GM08714 (cell line): Measurements from ENCODE around the gene CIAO2A.
"Not testable (repeated sequence)": the region's sequence is repeated elsewhere in the genome, so short reads cannot be mapped to it uniquely, and the experiment has no call there.

Experiments used
- H3K4me3 ChIP-seq: fragments of 200-500 bp; sonication (Bioruptor generic); 2 replicates; pipeline ENCODE4 v1.5.1; 2014; ENCODE audit warnings: mild to moderate bottlenecking, low read length, inconsistent platforms
- ZNF274 ChIP-seq: IDR thresholded peaks from 2 replicates; pipeline ENCODE4 v1.6.1; 2012; ENCODE audit warnings: mild to moderate bottlenecking, low read depth, low read length

The CIAO2A gene

DNA sequence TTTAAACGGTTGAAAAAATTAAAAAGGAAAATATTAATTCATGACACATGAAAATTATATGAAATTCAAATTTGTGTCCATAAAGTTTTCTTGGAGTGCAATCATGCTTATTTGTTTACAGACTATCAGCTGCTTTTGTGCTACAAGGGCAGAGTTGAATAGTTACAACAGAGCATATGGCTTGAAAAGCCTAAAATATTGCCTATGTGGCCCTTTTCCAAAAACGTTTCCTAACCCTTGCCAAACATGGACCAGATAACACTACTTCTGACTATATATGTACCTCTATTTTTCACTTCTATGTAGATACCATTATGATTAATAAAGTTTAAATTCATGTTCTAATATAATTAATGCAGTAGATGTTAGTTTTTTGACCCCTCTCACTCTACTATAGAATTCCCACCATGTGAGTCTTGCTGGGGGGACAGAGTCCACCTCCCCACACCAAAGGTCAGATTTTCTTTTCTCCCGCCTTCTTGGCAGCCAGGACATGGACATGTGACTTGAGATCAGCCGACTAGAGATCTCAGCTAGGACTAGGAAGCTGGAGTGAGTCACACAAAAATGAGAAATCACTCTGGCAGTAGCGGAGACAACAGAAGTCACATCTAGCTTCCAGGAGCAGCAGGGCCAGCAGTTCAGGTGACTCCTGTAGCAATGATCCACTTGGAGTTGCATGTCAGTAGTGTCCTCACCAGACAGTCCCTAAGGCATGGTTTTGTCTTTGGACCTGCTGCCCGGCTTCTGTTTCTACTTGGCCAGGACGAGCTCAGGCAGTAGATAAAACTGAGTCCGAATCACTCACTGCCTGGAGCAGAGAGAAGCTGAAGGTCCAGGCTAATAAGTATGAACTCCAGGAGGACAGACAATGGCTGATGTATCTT lies 22.4 kb downstream of the CIAO2A start:
- no peak overlapping the region for H3K4me3 ChIP-seq
- TF ChIP-seq ZNF274 = no peak

DNA sequence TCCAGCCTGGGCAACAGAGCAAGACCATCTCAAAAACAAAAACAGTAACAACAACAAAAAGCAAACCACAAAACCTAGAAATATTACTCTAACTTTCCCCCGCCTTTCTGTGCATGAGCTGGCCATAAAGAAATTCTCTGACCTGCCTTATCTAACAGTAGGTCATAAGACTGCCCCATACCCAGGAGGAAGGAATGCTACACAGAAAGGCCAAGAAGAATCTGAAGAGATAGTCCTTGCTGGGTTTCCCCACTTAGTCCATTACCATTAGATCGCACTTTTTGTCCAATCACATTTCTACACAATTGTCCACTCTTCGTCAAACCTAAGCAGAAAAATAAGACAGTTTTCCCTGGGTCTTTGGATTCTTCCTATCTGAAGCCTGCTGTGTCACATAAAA lies 23.5 kb downstream of the CIAO2A start:
- no peak for TF ChIP-seq ZNF274
- no peak overlapping the region for H3K4me3 ChIP-seq

DNA sequence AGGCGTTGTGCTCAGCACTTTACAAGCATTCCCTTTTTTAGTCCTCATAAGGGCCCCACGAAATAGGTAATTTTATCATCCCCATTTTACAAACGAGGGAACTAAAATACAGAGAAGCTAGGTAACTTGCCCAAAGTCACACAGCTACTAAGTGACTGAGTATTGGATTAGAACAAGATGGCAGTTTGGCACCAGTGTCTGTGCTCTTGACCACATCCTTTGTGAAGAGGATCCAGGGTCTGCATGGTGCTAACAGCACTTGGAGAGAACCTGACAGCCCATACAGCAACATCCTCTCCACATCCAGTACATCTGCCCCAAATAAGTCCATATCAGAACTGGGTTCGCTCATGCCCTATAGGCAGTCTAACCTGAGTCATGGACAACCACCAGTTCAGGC lies 25.5 kb downstream of the CIAO2A start:
- TF ChIP-seq ZNF274 = no peak
- no peak overlapping the region for H3K4me3 ChIP-seq

DNA sequence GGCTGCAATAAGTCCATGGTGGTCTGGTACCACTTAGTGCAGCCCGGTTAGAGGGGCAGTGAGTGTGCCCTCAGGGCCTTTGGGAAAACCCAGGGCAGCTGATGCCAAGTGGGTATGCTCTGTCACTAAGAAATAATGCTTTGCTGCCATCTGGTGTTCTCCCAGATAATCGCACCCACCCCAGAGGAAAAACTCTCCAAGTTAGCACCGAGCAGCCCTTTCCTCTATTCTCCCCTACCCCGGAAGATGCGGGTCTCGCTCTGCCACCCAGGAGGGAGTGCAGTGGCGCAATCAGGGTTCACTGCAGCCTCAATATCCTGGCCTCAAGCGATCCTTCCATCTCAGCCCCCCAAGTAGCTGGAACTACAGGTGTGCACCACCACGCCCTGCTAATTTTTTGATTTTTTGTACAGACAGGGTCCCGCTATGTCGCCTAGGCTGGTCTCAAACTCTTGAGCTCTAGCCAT lies 26.0 kb downstream of the CIAO2A start:
- no peak overlapping the region for H3K4me3 ChIP-seq
- no peak for TF ChIP-seq ZNF274

DNA sequence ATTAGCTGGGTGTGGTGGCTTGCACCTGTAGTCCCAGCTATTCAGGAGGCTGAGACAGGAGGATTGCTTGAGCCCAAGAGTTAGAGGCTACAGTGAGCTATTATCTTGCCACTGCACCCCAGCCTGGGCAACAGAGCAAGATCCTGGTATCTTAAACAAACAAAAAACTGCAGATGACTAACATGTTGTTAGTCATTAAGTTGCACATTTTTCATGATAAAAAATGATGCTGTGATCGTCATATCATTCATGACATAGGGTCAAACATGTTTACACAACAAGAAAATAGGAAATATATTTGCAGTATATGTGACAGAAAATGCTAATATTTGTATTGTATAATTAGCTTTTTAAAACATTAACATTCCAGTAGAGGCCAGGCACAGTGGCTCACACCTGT lies 27.2 kb downstream of the CIAO2A start:
- no peak overlapping the region for H3K4me3 ChIP-seq
- no peak for TF ChIP-seq ZNF274

DNA sequence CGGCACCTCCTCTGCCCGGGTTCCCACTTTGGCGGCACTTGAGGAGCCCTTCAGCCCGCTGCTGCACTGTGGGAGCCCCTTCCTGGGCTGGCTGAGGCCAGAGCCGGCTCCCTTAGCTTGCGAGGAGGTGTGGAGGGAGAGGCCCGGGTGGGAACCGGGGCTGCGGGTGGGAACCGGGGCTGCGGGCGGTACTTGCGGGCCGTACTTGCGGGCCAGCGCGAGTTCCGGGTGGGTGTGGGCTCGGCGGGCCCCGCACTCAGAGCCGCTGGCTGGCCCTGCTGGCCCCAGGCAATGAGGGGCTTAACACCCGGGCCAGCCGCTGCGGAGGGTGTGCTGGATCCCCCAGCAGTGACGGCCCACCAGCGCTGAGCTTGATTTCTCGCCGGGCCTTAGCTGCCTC lies 32.9 kb downstream of the CIAO2A start:
- no peak for TF ChIP-seq ZNF274
- no peak overlapping the region for H3K4me3 ChIP-seq

DNA sequence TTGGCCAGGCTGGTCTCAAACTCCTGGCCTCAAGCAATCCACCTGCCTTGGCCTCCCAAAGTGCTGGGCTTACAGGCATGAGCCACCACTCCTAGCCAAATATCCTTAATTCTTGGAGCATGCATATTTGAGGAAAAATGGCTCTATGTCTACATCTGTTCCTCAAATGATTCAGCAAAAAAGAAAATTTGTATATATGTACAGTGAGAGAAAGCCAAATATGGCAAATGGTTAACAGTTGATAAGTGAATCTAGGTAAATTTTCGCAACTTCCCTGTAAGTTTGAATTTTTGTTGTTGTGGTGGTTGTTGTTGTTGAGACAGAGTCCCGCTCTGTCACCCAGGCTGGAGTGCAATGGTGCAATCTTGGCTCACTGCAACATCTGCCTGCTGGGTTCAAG lies 34.5 kb downstream of the CIAO2A start:
- not testable (repeated sequence) for H3K4me3 ChIP-seq

DNA sequence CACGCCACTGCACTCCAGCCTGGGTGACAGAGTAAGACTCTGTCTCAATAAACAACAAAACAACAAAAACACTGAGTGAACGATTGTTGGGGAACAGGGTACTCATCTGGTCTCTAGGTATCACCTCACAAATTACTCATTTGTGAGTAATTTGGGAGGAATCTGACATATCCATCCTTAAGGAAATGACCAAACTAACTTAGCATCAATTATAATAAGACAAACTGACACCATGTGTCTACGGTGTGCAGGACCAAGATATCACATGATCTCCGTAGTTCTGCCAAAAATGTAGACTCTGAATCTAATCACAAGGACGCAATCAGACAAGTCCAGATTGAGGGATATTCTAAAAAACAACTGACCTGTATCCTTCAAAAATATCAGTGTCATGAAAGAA lies 35.4 kb downstream of the CIAO2A start:
- no peak for TF ChIP-seq ZNF274

DNA sequence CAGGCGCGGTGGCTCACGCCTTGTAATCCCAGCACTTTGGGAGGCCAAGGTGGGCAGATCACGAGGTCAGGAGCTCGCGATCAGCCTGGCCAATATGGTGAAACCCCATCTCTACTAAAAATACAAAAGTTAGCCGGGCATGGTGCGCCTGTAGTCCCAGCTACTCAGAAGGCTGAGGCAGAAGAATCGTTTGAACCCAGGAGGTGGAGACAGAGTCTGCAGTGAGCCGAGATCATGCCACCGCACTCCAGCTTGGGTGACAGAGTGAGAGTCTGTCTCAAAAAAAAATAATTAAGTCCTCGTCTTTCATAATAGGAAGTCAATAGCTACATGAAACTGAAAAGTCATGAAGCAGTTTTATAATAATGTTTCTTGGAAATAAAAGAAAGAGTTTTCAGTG lies 40.0 kb downstream of the CIAO2A start:
- not testable (repeated sequence) for H3K4me3 ChIP-seq

More for the DNA sequence above, 35.4 kb downstream of the CIAO2A start:
- H3K4me3 ChIP-seq = no peak overlapping the region

DNA sequence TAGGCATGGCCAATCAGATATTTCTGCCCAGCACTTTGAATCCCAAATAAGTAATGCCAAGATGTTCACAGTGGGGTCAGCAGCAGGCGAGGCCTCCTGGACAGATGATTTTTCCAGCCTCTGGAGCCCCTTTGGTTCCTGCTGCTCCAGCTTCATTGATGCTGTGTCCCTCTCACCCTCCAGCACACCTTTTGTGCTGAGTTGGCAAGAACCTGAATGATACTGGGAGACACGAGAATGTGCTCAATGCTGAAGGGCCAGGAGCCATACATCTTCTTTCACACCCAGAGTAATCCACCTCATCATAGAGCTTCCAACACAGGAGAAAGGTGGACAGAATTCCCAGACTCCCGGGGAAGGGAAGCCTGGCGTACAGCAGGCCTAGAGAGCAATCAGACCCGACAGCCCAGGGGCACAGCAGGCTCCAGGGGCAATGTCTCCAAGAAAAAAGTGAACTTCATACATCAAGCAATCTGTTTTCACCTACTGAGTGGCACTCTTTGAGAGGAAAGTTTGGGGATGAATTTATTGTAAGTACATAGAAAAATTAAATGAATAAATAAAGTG lies 40.6 kb downstream of the CIAO2A start:
- no peak for TF ChIP-seq ZNF274
- H3K4me3 ChIP-seq = no peak overlapping the region

DNA sequence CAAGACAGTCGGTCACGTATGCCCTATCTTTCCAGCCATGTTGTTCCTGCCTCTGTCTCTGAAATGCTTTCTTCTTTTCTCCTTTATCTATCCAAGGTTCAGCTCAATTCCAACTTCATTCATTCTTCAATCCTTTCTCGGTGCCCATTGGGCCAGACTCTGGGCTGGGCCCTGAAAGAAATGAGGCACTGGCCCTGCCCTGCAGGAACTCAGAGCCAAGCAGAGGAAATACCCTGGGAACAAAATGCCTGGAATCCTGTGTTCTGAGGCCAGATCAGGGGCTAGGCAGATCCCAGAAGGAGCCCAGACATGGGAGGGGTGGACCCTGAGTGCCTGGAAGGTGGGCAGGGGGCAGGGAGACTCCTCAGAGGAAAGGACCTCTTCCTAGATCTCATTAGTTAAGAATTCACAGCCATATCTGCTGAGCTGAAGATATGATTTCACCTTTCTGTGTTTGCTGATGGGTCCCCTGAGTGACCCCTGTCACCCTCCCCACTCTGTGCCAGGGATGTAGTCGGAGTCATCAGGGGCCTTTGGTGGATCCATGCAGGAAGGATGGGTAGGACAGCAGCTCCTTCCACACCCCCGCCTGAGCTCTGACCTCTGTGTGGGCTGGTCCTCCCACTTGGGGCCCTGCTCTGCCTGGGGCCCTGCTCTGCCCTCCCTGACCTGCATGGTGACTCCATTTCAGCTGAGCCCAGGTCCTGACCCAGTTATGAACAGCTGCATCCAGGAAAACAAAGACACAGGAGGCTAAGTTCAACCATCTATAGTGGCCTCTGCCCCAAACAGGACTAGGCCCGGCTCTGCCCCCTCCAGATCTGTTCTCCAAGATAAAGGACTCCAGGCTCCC lies 42.0 kb downstream of the CIAO2A start:
- no peak overlapping the region for H3K4me3 ChIP-seq

DNA sequence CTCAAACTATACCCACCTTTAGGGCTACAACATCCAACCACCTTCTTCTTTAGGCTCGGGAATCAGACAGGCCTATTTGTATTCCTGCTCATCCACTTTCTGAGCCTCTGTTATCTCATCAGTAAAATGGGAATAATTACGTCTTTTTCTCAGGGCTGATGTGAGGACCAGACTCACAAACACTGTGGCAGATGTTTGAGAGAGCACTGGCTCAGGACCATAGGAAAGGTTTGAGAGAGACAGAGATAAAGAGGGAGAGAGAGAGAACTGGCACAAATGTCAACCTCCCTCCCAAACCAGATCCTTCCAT lies 42.6 kb downstream of the CIAO2A start:
- no peak overlapping the region for H3K4me3 ChIP-seq
- TF ChIP-seq ZNF274 = no peak

More for the DNA sequence above, 42.0 kb downstream of the CIAO2A start:
- TF ChIP-seq ZNF274 = no peak

DNA sequence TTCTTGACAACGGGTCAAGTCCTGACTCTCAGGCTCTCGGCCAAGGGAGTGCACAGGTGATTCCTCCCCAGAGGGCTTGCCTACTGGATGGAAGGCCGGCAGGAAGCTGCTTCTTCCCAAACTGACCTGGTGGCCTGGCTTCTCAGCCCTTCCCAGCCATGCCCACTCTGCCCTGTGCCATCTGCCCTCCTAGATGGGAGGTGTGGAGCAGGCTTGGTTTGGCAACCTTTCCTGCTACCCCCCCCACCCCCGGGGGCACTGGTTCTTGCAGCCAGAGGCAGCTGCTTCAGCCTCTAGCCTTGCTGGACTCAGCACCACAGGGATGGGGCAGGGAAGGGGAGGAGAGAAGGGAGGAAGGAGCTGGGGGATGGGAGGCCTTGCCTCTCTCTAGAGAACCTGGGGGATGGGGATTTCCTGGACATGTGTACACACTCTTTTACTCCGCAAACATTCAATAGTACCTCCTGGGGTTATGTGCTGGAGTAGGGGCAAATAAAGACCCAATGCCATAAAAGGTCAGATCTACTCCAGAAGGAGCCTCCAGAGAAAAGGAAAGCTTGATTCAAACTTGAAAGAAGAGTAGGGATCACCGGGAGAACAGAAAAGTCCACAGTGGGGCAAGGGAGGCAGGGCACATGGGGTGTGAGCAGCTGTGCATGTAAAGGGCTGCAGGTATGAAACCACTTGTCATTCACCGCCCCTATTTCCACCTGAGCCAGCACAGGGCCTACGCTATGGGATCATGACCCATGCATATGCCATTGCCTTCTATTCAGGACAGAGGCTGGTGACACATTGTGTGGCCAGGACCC lies 43.2 kb downstream of the CIAO2A start:
- H3K4me3 ChIP-seq = no peak overlapping the region
- TF ChIP-seq ZNF274 = no peak
